Fibroblast of villous mesenchyme (primary cell): ENCODE data around the gene GALNT7. TPM values are rescaled to one million over a fixed set of nuclear protein-coding genes. Genes with fewer than 3 reads are reported as not detected.

Source experiments
- DNase-seq: peaks from one replicate; pipeline ENCODE4 v3.0.0-alpha.2; 2010; ENCODE audit warnings: low read depth
- H3K4me3 ChIP-seq: 2 replicates; pipeline ENCODE4 v1.5.1; 2011; ENCODE audit warnings: low read depth, mild to moderate bottlenecking, low read length
- CTCF ChIP-seq: IDR thresholded peaks from 2 replicates; pipeline ENCODE4 v1.5.1; 2012; ENCODE audit warnings: low read depth, mild to moderate bottlenecking, low read length; ENCODE audit not compliant: insufficient read depth
- total RNA-seq: library from RNA; depleted of rRNA; stranded (reverse); fragments of >200 nt; gene quantifications from 2 replicates; pipeline ENCODE4 v1.2.3, GENCODE V29; 2012

GALNT7 gene
- total RNA-seq, 1 donor = 23.3 TPM

GRCh38 chr4:173346074-173346473 lies 177.5 kb downstream of the GALNT7 start:
- no peak for TF ChIP-seq CTCF
- H3K4me3 ChIP-seq = no peak overlapping the region
- peak; percentile 24 for DNase-seq

DNA sequence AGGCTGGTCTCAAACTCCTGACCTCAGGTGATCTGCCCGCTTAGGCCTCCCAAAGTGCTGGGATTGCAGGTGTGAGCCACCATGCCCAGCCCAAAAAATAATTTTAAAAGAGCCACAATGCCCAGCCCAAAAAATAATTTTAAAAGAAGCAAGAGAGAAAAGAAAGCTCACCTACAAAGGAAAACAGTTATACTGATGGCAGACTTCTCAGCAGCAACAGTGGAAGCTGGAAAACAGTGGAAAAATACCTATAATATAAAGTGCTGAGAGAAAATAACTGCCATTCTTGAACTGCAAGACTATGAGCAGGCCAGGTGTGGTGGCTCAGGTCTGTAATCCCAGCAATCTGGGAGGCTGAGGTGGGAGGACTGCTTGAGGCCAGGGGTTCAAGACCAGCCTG lies 178.9 kb downstream of the GALNT7 start:
- no peak overlapping the region for H3K4me3 ChIP-seq
- no peak for DNase-seq
- no peak for TF ChIP-seq CTCF

DNA sequence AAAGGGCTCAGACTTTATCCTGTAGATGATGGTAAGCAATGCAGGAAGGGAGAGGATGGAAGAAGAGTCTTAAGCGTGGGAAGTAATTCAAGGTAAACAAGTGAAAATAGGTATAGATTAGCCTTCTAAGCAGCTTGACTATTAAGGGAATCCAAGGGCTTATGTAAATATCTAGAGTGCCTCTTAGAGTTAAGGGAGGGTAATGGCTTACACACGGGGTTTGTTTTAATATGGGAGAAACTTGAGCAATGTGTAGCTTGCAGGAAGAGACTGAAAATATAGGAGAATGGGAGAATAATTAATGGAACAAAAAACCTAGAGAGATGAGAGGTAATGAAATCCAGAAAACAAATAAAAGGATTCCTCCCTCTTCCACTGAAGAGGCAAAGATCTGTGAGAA lies 189.3 kb downstream of the GALNT7 start:
- no peak for DNase-seq
- no peak for TF ChIP-seq CTCF

DNA sequence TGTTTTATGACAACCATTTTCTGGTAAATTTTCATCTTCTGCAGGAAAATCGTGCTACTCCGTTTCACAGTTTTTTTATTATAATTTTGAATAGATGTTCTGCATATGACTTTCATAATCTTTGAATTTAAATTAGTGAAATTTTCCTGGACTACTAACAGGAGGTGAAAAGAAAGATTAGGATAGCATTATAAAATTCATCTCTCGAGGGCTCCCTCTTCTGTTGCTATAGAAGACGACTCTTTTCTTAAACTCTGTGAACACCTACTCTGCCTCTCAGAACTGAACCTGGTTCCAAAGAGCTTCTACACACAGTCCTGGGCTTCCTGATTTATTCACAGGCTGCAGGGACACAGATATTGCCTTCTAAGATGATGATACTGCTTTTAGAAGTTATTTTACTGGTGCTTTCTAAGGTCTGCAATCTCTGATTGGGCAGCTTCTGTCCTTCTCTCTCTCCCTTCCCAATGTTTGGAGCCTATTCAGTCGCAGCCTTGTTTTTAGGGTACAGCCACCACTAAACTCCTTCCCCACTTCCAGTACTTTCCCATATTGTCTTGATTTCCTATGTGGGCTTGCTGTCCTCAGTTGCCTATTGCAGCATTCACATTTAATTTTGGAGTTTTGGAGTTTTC lies 192.1 kb downstream of the GALNT7 start:
- peak; percentile 16 for DNase-seq
- no peak overlapping the region for H3K4me3 ChIP-seq
- peak; percentile 42 for TF ChIP-seq CTCF

More for the DNA sequence above, 189.3 kb downstream of the GALNT7 start:
- no peak overlapping the region for H3K4me3 ChIP-seq

DNA sequence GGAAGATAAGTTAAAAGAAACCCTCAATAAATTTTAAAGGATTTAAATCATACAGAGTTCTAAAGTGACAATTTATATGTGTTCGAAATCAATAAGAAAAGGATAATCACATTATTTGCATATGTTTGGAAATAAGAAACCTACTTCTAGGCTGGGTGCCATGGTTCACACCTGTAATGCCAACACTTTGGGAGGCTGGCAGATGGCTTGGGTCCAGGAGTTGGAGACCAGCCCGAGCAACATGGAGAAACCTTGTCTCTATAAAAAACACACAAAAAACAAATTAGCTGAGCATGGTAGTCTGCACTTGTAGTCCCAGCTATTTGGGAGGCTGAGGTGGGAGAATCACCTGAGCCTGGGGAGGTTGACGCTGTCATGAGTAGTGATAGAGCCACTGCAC lies 194.1 kb downstream of the GALNT7 start:
- no peak for DNase-seq
- no peak overlapping the region for H3K4me3 ChIP-seq
- TF ChIP-seq CTCF = no peak

DNA sequence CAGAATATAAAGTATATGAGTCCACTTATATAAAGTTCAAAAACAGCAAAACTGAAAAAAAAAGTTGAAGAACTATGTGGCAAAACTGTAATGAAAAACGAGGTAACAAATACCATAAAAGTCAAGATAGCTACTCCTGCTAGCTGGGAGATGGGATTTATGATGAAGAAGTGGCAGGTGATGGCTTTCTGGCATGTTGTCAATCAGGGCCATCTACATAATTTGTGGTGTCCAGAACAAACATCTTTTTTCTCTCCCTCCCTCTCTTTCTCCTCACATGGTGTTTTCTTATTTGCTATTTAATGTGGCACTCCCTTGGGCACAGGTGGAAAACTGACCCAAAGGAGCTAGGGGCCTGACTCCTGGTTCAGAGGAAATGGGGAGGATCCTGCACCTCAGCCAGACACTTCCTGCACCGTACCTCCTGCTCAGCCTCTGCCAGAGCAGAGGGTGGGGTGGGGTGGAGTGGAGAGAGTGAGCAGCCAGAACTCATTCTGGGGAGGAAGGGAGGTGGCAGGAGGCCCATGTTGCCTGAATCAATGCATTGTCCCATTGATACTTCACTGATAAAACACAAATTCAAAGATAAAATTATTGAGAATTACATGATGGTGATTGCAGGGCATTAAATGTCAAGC lies 196.9 kb downstream of the GALNT7 start:
- H3K4me3 ChIP-seq = no peak overlapping the region
- TF ChIP-seq CTCF = no peak
- DNase-seq = no peak

DNA sequence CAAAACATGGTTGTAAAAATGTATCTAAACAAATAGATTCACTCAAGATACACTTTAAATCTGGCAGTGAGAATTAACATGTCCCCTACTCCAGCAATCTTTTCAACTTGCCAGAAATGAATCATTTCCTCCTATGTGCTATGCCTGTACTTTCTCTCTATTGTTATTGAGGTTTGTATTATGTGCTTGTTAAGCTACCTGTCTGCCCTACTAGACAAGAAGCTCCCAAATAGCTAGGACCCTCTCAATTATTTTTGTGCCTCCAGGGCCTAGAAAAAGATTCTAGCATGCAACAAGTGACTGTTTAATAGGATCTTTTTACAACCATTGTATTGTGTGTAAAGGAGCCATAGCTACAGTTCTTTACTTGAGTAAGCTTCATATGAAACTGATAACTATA lies 198.7 kb downstream of the GALNT7 start:
- no peak for TF ChIP-seq CTCF
- DNase-seq = no peak
- no peak overlapping the region for H3K4me3 ChIP-seq
